Measurements from ENCODE around the gene MCOLN1. TPM values are rescaled to one million over a fixed set of nuclear protein-coding genes. Genes with fewer than 3 reads are reported as not detected.
"Not testable (repeated sequence)": the region's sequence is repeated elsewhere in the genome, so short reads cannot be mapped to it uniquely, and the experiment has no call there.

Gene MCOLN1
- polyA plus RNA-seq, 4 donors = 13.1 to 22.4 (median 17.7) TPM

DNA sequence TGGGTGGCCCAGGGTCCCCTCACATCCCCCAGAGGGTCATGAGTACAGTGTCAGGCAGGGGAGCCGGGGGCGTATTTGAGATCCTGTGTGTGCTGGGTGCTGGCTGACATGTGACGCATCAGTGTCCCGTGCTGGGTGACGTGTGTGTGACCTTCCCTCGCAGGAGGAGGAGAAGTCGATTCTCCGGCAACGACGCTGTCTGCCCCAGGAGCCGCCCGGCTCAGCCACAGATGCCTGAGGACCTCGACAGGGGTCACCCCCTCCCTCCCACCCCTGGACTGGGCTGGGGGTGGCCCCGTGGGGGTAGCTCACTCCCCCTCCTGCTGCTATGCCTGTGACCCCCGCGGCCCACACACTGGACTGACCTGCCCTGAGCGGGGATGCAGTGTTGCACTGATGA is 38.9 kb downstream of the MCOLN1 start:
- no peak for DNase-seq (ENCODE audit: low read depth in 4 of 4, low spot score in 3 of 4)

GRCh38 chr19:7562646-7563393 is 40.4 kb downstream of the MCOLN1 start:
- no peak for DNase-seq (ENCODE audit: low read depth in 4 of 4, low spot score in 3 of 4)

GRCh38 chr19:7564866-7565265 is 42.4 kb downstream of the MCOLN1 start:
- no peak for DNase-seq (ENCODE audit: low read depth in 4 of 4, low spot score in 3 of 4)

GRCh38 chr19:7565332-7565731 is 42.9 kb downstream of the MCOLN1 start:
- no peak for DNase-seq (ENCODE audit: low read depth in 4 of 4, low spot score in 3 of 4)

DNA sequence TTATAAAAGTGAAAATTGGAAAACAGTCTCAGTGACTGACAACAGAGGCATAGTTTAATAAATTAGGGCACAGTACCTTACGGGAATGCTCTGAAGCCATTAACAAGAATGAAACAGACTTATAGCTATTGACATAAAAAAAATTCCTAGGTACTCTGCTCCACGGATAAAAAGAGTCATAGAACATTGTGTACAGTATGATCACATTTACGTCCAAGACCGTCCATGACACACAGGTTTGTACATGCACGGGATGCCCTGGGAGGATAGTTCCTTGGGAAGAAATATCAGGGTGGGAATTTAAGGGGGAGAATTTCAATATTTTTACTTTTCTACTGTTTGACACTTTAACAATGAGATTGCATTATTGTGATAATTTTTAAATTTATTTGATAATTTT is 48.3 kb downstream of the MCOLN1 start:
- DNase-seq (ENCODE audit: low read depth in 4 of 4, low spot score in 3 of 4) = no peak

DNA sequence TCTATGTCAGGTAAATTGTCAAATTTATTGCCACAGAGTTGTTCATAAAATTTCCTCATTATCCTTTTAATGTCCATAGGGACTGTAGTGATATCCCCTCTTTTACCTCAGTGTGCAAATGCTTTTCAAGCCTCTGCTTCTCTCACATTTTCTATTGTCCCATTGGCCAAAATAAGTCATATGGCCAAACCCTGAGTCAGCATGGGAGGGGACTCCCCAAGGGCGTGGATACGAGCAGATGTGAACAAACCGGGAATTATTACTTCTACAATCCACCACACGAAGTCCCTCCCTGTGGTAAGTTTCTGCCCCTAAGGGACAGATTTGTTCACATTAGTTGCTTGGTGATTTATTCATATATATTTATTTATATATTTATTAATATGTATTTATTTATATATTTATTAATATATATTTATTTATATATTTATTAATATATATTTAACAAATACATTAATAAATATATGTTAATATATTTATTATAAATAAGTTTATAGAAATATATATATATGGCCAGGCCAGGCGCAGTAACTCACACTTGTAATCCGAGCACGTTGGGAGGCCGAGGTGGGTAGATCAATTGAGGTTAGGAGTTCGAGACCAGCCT is 53.1 kb downstream of the MCOLN1 start:
- DNase-seq (ENCODE audit: low read depth in 4 of 4, low spot score in 3 of 4) = no peak

- DNase-seq (ENCODE audit: low read depth in 4 of 4, low spot score in 3 of 4) = not testable (repeated sequence)
These were observed 55.0 kb downstream of the MCOLN1 start for GRCh38 chr19:7577422-7577821.

DNA sequence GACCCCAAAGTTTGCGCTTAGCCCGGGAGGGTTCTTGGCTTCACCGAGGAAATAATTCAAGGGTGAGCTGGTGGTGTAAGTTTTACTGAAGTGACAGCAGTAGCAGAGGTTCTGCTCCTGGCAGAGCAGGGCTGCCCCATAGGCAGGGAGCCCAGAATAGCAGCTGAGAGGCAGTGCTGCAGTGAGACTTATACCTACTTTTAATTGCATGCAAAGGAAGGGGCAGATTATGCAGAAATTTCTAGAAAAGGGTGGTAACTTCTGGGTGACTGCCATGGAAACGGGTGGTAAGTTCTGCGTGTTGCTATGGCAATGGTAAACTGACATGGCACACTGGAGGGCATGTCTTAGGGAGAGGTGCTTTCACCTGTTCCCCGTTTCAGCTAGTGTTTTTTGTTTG is 55.7 kb downstream of the MCOLN1 start:
- DNase-seq (ENCODE audit: low read depth in 4 of 4, low spot score in 3 of 4) = no peak

GRCh38 chr19:7579182-7579581 is 56.8 kb downstream of the MCOLN1 start:
- no peak for DNase-seq (ENCODE audit: low read depth in 4 of 4, low spot score in 3 of 4)

- DNase-seq (ENCODE audit: low read depth in 4 of 4, low spot score in 3 of 4) = no peak
These were observed 60.0 kb downstream of the MCOLN1 start for GRCh38 chr19:7582446-7582845.

Other genes starting within 250 kb of the MCOLN1 start
- gene INSR, start 228.2 kb upstream of the MCOLN1 start, polyA plus RNA-seq (ENCODE audit: insufficient read length in 4 of 4) = 10 to 100 TPM; 22.7 to 31.1 (median 25.8) TPM
- 10 to 100 TPM; 16.3 to 38.3 (median 31.8) TPM for gene ARHGEF18, start 173.7 kb upstream of the MCOLN1 start, polyA plus RNA-seq (ENCODE audit: insufficient read length in 4 of 4)
- gene PEX11G, start 33.6 kb upstream of the MCOLN1 start, polyA plus RNA-seq (ENCODE audit: insufficient read length in 4 of 4) = 1 to 10 TPM; 2.4 to 8.9 (median 4.7) TPM
- 10 to 100 TPM; 35.7 to 71.8 (median 40.8) TPM for gene ZNF358, start 6.5 kb upstream of the MCOLN1 start, polyA plus RNA-seq (ENCODE audit: insufficient read length in 4 of 4)
- 10 to 100 TPM; 25.2 to 53.3 (median 38.7) TPM for gene PNPLA6, start 13.1 kb downstream of the MCOLN1 start, polyA plus RNA-seq (ENCODE audit: insufficient read length in 4 of 4)
- gene CAMSAP3, start 73.2 kb downstream of the MCOLN1 start, polyA plus RNA-seq (ENCODE audit: insufficient read length in 4 of 4) = 10 to 100 TPM in 3 of 4 donors, 1 to 10 TPM in 1; 1.6 to 27.7 (median 13.2) TPM
- 10 to 100 TPM; 28.8 to 47.5 (median 31.1) TPM for gene XAB2, start 106.9 kb downstream of the MCOLN1 start, polyA plus RNA-seq (ENCODE audit: insufficient read length in 4 of 4)
- 100 to 1,000 TPM in 3 of 4 donors, 10 to 100 TPM in 1; 86.2 to 126 (median 114) TPM for gene PET100, start 107.2 kb downstream of the MCOLN1 start, polyA plus RNA-seq (ENCODE audit: insufficient read length in 4 of 4)
- 1 to 10 TPM in 2 of 4 donors, under 1 TPM in 1, not detected in 1; 0.43 to 2.8 (median 1.3) TPM for gene PCP2, start 111.1 kb downstream of the MCOLN1 start, polyA plus RNA-seq (ENCODE audit: insufficient read length in 4 of 4)
- gene STXBP2, start 114.5 kb downstream of the MCOLN1 start, polyA plus RNA-seq (ENCODE audit: insufficient read length in 4 of 4) = 10 to 100 TPM; 11.6 to 84.1 (median 63.4) TPM
- 1 to 10 TPM in 3 of 4 donors, under 1 TPM in 1; 0.54 to 3.0 (median 1.6) TPM for gene RETN, start 146.4 kb downstream of the MCOLN1 start, polyA plus RNA-seq (ENCODE audit: insufficient read length in 4 of 4)
- under 1 TPM; 0.13 to 0.31 (median 0.24) TPM for gene MCEMP1, start 154.5 kb downstream of the MCOLN1 start, polyA plus RNA-seq (ENCODE audit: insufficient read length in 4 of 4)
- gene TRAPPC5, start 158.2 kb downstream of the MCOLN1 start, polyA plus RNA-seq (ENCODE audit: insufficient read length in 4 of 4) = 10 to 100 TPM; 34.1 to 65.4 (median 41.0) TPM
- 1 to 10 TPM in 1 of 4 donors, under 1 TPM in 3; 0.19 to 1.2 (median 0.36) TPM for gene FCER2, start 179.5 kb downstream of the MCOLN1 start, polyA plus RNA-seq (ENCODE audit: insufficient read length in 4 of 4)
- gene CLEC4G, start 209.5 kb downstream of the MCOLN1 start, polyA plus RNA-seq (ENCODE audit: insufficient read length in 4 of 4) = under 1 TPM in 1 of 4 donors, not detected in 3; 0.31 TPM
- gene CD209, start 224.9 kb downstream of the MCOLN1 start, polyA plus RNA-seq (ENCODE audit: insufficient read length in 4 of 4) = 1 to 10 TPM in 3 of 4 donors, under 1 TPM in 1; 0.87 to 6.0 (median 1.7) TPM
- 1 to 10 TPM in 3 of 4 donors, under 1 TPM in 1; 0.08 to 3.0 (median 2.1) TPM for gene CLEC4M, start 240.6 kb downstream of the MCOLN1 start, polyA plus RNA-seq (ENCODE audit: insufficient read length in 4 of 4)